GM19324 (cell line): ENCODE measurements around the gene ST3GAL2.
"Not testable (repeated sequence)": the region's sequence is repeated elsewhere in the genome, so short reads cannot be mapped to it uniquely, and the experiment has no call there.

Source experiments
- ATAC-seq: cut with Tn5 transposase; IDR thresholded peaks from one replicate; pipeline ENCODE4 v1.9.1; 2021; ENCODE audit warnings: mild to moderate bottlenecking, moderate library complexity; ENCODE audit not compliant: unreplicated experiment, low FRiP score

ST3GAL2 gene

DNA sequence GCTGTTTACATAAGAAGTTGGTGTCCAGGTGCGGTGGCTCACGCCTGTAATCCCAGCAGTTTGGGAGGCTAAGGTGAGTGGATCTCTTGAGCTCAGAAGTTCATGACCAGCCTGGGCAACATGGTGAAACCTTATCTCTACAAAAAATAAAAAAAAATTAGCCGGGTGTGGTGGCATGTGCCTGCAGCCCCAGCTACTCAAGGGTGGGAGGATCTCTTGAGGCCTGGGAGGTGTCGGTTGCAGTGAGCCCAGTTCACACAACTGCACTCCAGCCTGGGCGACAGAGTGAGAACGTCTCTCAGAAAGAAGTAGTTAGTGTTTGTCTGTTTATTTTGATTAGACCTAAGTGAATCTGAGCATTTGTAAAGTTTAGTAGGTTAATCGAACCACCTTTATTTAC, 79.3 kb downstream of the ST3GAL2 start:
- ATAC-seq = no peak

DNA sequence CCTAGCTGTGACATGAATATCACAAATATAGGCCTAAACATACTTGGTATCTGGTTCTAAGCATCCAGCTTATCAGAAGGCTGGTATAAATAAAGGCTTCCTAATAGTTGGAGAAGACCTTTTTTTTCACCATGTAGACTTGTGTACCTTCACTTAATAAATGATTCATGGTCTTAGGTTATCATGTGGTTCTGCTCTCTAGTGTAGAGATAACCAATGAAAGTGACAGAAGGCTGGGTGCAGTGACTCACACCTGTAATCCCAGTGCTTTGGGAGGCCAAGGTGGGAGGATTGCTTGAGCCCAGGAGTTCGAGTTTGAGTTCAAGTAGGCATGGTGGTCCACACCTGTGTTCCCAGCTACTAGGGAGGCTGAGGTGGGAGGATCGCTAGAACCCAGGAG, 89.1 kb downstream of the ST3GAL2 start:
- no peak for ATAC-seq

DNA sequence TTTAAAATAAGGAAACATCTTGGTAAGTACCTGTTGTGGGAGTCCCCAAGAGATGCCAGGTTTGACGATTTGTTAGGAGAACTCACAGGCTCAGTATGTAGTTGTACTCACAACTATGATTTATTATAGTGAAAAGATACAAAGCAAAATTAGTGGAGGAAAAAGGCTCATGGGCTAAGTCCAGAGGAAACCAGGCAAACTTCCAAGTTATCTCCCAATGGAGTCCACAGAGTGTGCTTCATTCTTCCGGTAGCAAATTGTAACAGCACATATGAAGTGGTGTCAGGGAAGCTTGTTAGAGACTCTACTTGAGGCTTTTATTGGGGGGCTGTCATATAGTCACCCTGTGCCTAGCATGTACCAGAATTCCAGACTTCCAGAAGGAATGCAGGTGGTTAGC, 89.9 kb downstream of the ST3GAL2 start:
- ATAC-seq = no peak

DNA sequence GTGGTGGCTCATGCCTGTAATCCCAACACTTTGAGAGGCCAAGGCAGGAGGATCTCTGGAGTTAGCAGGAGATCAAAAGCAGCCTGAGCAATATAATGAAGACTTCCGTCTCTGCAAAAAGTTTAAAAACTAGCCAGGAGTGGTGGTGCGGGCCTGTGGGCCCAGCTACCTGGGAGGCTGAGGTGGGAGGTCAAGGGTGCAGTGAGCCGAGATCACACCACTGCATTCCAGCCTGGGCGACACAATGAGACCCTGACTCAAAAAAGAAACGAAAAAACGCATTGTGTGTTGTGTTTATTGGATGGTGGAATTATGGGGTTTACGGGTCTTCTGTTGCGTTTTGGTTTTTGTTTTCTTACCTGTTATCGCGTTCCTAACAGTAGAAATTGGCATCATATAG, 93.1 kb downstream of the ST3GAL2 start:
- ATAC-seq = no peak

DNA sequence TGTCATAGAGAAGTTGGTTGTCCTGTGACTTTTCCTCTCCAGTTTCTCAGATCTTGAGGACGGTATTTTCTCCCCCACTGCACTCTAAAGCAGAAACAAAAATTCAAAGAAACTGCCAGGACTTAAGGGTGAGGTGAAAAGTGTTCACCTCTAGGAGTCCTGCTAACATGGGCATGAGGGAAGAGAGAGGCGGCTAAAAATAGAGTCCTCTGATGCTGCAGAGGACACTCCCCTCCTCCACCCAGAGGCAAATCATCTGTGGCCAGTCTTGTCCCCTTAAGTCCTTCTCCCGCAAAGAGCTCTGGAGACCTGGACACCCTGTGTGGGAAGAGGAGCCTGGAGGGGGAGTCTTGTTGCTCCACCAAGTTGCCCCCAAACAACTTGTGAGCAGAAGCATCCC, 96.9 kb downstream of the ST3GAL2 start:
- ATAC-seq = no peak

DNA sequence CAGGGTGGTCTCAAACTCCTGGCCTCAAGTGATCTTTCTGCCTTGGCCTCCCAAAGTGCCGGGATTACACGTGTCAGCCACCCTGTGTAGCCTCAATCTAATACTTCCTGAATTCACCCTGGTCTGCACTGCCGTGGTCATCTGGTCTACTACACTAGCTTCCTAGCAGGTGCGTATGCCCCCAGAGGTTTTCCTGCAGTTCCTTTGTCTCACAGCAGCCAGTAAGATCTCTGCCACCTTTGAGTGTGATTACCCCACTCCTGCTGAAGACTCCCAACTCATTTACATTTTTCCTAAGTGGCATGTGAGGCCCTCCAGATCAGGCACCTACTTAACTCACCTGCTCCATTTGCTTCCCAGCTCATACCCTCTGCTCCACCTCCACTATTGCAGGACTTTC, 97.3 kb downstream of the ST3GAL2 start:
- no peak for ATAC-seq

DNA sequence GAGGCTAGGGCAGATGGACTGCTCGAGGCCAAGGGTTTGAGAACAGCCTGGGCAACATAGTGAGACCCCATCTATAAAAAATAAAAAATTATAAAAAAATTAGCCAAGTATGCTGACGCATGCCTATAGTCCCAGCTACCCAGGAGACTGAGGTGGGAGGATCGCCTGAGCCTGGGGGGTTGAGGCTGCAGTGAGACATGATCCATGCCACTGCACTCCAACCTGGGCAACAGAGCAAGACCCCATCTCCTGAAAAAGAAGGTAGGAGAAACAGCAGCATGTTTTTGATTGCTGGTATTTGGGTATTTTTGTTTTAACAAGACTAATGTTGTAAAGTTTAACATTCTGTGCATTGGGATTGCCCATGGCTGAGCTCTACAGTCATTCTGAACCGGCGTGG, 101.1 kb downstream of the ST3GAL2 start:
- no peak for ATAC-seq

DNA sequence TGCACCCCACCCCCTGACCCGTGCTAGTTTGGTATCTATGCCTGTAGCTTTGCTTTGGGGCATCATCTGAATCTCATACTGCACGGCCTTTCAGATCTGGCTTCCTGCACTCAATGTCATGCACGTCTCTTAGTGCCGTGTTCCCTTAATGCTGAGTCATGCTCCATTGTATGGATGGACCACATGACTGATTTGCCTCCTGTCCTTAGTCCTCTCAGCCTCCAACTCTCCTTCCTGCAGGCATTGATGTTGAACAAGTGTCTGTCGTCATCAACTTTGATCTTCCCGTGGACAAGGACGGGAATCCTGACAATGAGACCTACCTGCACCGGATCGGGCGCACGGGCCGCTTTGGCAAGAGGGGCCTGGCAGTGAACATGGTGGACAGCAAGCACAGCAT, 106.2 kb downstream of the ST3GAL2 start:
- ATAC-seq = not testable (repeated sequence)

DNA sequence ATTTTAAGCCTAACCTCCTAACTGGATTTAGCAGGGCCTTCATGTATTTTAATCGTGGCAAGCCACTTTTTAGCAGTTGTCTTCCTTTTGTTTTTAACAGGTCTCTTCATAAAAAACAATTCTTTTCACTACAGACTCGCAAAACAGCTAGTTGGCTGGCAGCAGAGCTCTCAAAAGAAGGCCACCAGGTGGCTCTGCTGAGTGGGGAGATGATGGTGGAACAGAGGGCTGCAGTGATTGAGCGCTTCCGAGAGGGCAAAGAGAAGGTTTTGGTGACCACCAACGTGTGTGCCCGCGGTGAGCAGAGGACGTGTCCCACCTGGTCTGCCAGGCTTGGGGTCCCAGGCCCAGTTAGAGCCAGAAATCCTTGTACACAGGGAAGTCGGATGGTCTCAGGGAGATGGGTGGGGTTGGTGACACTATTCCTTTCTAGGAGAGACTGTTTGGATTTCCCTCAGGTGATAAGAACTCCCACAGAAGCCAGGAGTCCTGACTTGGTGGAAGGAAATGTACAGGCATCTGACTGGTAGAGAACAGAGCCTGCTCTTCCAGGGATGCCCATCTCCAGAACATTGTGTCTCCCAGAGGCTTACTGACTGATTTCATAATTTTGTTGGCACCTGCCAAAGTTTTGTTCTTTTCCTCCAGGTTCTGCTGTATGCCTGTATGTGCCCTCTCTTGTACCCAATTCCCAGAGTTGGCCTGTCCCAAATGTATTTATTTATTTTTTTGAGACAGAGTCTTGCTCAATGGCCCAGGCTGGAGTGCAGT, 107.1 kb downstream of the ST3GAL2 start:
- ATAC-seq = no peak

DNA sequence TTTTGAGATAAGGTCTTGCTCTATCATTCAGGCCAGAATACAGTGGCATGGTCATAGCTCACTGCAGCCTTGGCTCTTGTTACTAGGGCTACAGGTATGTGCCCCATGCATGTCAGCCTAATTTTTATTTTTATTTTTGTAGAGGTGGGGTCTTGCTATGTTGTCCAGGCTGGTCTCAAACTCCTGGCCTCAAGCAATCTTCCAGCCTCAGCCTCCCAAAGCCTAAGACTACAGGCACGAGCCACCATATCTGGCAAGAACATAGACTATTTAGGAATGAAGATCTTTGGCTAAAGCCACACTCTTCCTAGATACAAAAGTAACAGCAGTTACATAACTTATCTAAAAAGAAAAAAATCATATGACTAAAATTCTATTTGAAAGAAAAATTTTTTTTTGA, 107.8 kb downstream of the ST3GAL2 start:
- ATAC-seq = no peak
